NT2/D1 (cell line): Measurements from ENCODE around the gene TNFAIP2.

Source experiments
- SUZ12 ChIP-seq: IDR thresholded peaks from 2 replicates; pipeline ENCODE4 v1.6.1; 2011; ENCODE audit not compliant: insufficient read length, insufficient read depth; ENCODE audit errors: extremely low read depth
- YY1 ChIP-seq: IDR thresholded peaks from 2 replicates; pipeline ENCODE4 v1.6.1; 2011; ENCODE audit not compliant: insufficient read length, insufficient read depth
- ZNF274 ChIP-seq: IDR thresholded peaks from 2 replicates; pipeline ENCODE4 v1.6.1; 2011; ENCODE audit warnings: mild to moderate bottlenecking, low read depth, low read length

DNA sequence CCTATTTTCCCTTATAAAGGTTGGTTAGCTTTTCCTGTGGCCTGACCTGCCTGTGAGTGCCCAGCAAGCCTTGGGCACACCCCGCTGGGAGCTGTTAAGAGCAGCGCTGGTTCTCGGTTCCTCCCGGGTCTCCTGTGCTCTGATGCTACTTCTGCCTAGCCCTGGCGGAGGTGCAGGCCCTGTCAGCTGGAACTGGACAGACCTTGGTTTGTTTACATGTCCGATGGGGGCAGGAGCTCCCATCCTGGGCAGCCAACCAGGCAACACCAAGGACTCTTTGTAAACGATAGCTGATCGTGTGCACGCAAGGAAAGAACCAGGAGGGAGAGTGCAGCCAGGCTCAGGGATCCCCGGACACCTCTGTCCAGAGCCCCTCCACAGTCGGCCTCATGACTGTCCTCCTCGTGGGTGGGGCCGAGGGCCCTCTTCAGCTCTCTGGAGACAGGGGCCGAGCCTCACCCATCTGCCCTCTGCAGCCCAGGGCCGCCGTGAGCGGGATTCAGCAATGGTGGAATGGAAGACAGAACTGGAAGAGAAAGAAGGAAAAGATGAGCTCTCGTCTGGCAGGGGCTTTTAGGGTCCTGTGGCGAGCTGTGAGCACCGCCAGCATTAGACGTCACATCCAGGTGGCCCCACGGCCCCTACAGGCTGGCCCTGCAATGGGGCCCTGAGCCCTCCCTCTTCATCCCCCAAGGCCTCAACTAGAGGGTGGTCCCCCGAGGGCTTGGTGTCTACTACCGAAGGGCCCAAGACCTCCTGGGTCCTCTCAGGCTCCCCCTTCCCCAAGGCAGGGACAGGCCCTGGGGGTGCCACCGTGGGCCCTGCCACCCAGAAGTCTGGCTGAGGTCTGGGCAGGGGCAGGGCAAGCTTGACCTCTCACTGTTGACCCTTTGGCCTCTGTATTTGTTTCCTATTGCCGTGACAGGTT lies 12.3 kb downstream of the TNFAIP2 start:
- TF ChIP-seq SUZ12 (no peak), ZNF274 (no peak), YY1 (no peak)
